Tibial nerve (tissue), 4 donors: ENCODE data around the gene MCCC1. TPM values are rescaled to one million over a fixed set of nuclear protein-coding genes. Genes with fewer than 3 reads are reported as not detected.
"Not testable (repeated sequence)": the region's sequence is repeated elsewhere in the genome, so short reads cannot be mapped to it uniquely, and the experiment has no call there.

Source experiments
- DNase-seq, 2 donors: peaks; one replicate each; pipeline ENCODE4 v3.0.0-alpha.2; 2019; ENCODE audit warnings: low spot score in 2 of 2
- H3K27ac ChIP-seq, 4 donors: fragments of 200-600 bp; sonication (generic) in 3 of 4; one replicate each; pipeline ENCODE4 v1.5.1; 2017 to 2019; ENCODE audit warnings: mild to moderate bottlenecking in 1 of 4
- H3K27me3 ChIP-seq, 2 donors: fragments of 200-600 bp; sonication (generic) in 1 of 2; one replicate each; pipeline versions ENCODE4 v1.5.1 to v1.6.0; 2017 to 2019
- H3K36me3 ChIP-seq, 3 donors: fragments of 200-600 bp; sonication (generic); one replicate each; pipeline ENCODE4 v1.5.1; 2018 to 2019
- H3K4me1 ChIP-seq, 4 donors: fragments of 200-600 bp; sonication (generic) in 3 of 4; one replicate each; pipeline ENCODE4 v1.5.1; 2017 to 2019
- H3K4me3 ChIP-seq, 4 donors: fragments of 200-600 bp; sonication (generic) in 3 of 4; one replicate each; pipeline ENCODE4 v1.5.1; 2017 to 2019; ENCODE audit warnings: mild to moderate bottlenecking in 1 of 4, moderate library complexity in 1 of 4
- H3K9me3 ChIP-seq, 4 donors: fragments of 200-600 bp; sonication (generic) in 3 of 4; one replicate each; pipeline ENCODE4 v1.5.1; 2017 to 2019
- CTCF ChIP-seq, 5 experiments: fragments of 200-600 bp in 3 of 5; fragments of 450-650 bp in 2 of 5; sonication (generic) in 3 of 5; IDR thresholded peaks; one replicate each; pipeline ENCODE4 v1.5.1; 2016 to 2019; ENCODE audit warnings: antibody characterized with exemption in 5 of 5, mild to moderate bottlenecking in 3 of 5, moderate library complexity in 2 of 5
- EP300 ChIP-seq, 2 donors: sonication (generic); formaldehyde crosslinking; IDR thresholded peaks; one replicate each; pipeline ENCODE4 v1.6.1; 2017; ENCODE audit warnings: antibody characterized with exemption in 2 of 2, mild to moderate bottlenecking in 1 of 2
- POLR2A ChIP-seq, 2 donors: fragments of 450-650 bp; IDR thresholded peaks; one replicate each; pipeline ENCODE4 v1.6.1; 2017; ENCODE audit warnings: antibody characterized with exemption in 2 of 2, mild to moderate bottlenecking in 2 of 2, moderate library complexity in 2 of 2
- WGBS, 2 donors: methylation state at CpG; one replicate each; pipeline ENCODE4 v1.1.5; 2018; 5-methylcytosine and 5-hydroxymethylcytosine counted together
- total RNA-seq, 4 donors: library from RNA; depleted of rRNA; stranded (reverse); fragments of >200 nt; gene quantifications; one replicate each; pipeline ENCODE4 v1.1.0, GENCODE V29; 2016

Gene MCCC1
- total RNA-seq, 4 donors from 2014 or later, result 39.9 to 61.2 (median 48.1) TPM

DNA sequence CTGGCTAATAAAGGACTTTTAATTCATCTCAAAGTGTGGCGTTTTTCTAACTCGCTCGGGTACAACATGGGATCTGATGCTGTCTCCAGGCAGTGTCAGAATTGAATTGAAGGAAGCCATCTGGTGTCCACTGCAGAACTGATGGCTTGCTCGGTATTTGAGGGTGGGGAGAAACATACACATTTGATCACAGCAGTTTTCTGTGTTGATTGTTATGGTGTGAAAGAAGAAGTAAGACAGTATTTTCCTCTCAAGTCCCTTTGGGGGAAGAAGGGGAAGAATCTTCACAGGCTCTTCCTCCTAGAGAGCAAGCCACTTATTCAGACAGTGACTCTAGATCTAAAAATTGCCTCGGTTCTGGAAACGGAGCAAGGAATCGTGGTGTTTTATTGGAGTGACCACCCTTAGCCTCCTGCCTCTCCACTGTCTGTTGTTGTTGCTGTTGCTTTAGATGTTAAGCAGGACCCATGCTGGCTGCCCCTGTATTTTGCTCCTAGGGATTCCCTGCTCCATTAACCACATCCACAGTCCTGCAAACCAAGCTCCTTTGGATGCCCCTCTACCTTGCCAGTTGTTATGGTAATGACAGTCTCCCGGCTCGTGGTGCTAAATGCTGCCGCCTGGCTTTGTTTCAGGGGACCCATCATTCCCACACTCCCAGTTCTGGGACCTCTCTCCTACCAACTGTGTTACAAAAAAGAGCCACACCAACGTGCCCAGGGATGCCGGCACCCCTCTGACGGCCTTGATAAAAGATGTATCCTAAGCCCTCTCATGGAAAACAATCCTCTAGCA is 15.3 kb upstream of the MCCC1 start:
- peaks cover 0 to 6% (median 0%) of the 10 kb centered on the region in 4 donors for H3K9me3 ChIP-seq
- H3K4me3 ChIP-seq, result no peak overlapping the region
- 27 to 29% methylated on average over 13 of the region's 13 CpGs for WGBS, 2 donors
- H3K36me3 ChIP-seq, result no peaks in the 10 kb centered on the region
- peaks cover 0 to 24% of the 10 kb centered on the region in 2 donors for H3K27me3 ChIP-seq
- H3K27ac ChIP-seq, result no peak overlapping the region
- DNase-seq, result no peak
- TF ChIP-seq CTCF (IDR thresholded peaks at IDR 0.05) (no peak), POLR2A (IDR thresholded peaks at IDR 0.05) (no peak), EP300 (IDR thresholded peaks at IDR 0.05) (no peak)
- peaks cover 0 to 13% (median 0%) of the 10 kb centered on the region in 4 donors for H3K4me1 ChIP-seq

- H3K9me3 ChIP-seq, H3K27ac ChIP-seq, H3K4me3 ChIP-seq, H3K4me1 ChIP-seq, H3K36me3 ChIP-seq, H3K27me3 ChIP-seq, DNase-seq: not testable (repeated sequence)
- 79 to 91% methylated on average over 1 of the region's 1 CpG for WGBS, 2 donors
Measured at GRCh38 chr3:183109847-183110246, 10.6 kb upstream of the MCCC1 start.

DNA sequence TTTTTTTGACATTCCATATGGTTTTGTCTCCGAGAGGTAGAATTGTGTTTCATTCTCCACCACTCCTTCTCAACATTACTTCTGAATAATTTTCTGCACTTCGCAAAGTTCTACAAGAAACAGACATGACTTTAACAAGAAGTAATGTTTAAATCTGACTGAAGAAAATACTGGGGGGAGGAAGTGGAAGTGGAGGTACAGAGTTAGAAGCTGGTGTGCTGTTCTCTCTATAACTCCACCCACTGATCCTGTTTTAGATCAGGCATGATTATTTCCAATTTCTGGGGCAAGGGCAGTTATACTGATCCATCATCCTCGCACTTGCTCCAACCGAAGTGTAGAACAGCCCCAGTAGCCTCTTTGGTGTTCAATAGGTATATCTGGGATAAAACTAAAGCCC is 9.2 kb upstream of the MCCC1 start:
- Histone ChIP-seq H3K27me3 (no peaks in the 10 kb centered on the region), H3K9me3 (peaks cover 0 to 8% (median 0%) of the 10 kb centered on the region in 4 donors), H3K36me3 (no peaks in the 10 kb centered on the region), H3K27ac (no peak overlapping the region), H3K4me3 (no peak overlapping the region), H3K4me1 (peaks cover 0 to 4% (median 0%) of the 10 kb centered on the region in 4 donors)
- DNase-seq, result no peak
- 82 to 83% methylated on average over 4 of the region's 4 CpGs for WGBS, 2 donors
- TF ChIP-seq EP300 (IDR thresholded peaks at IDR 0.05) (no peak), CTCF (IDR thresholded peaks at IDR 0.05) (no peak), POLR2A (IDR thresholded peaks at IDR 0.05) (no peak)

DNA sequence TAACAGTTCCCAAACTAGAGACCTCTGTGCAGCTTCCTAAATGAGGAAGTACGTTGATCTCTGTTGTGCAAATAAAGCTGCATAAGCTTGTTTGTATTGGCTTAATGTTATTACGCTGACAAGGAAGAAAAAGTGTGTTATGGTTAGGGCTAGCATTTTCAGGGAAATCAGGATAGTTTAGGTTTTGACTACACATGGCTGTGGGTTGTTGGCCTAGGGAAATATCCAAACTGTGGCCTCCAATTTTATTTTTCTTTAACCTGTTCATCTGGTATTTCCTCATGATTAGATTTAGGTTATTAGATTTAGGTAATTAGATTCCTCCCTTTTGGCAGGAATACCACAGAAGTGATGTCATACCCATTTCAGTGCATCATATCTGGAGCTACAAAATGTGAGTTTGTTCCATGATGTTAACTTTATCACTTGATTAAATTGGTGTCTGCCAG is 8.7 kb upstream of the MCCC1 start:
- Histone ChIP-seq H3K4me1 (peaks cover 0 to 4% (median 0%) of the 10 kb centered on the region in 4 donors), H3K4me3 (no peak overlapping the region), H3K9me3 (peaks cover 0 to 8% (median 0%) of the 10 kb centered on the region in 4 donors), H3K27ac (no peak overlapping the region), H3K36me3 (no peaks in the 10 kb centered on the region), H3K27me3 (no peaks in the 10 kb centered on the region)
- no peak for TF ChIP-seq CTCF (IDR thresholded peaks at IDR 0.05)
- TF ChIP-seq EP300 (IDR thresholded peaks at IDR 0.05), result no peak
- TF ChIP-seq POLR2A (IDR thresholded peaks at IDR 0.05), result no peak
- 27 to 40% methylated on average over 2 of the region's 2 CpGs for WGBS, 2 donors
- no peak for DNase-seq

DNA sequence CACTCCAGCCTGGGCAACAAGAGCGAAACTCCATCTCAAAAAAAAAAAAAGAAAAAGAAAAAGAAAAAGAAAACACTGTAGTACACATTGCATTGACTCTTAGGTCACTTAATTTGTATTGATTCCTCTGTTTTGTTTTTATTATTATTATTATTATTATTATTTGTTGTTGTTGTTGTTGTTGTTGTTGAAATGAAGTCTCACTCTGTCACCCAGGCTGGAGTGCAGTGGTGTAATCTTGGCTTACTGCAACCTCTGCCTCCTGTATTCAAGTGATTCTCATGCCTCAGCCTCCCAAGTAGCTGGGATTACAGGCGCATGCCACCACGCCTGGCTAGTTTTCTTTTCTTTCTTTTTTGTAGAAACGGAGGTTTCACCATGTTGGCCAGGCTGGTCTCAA is 8.1 kb upstream of the MCCC1 start:
- H3K4me3 ChIP-seq, DNase-seq: not testable (repeated sequence)
- WGBS, 2 donors, result 87 to 93% methylated on average over 4 of the region's 4 CpGs

GRCh38 chr3:183106635-183107034 is 7.3 kb upstream of the MCCC1 start:
- H3K36me3 ChIP-seq, result no peaks in the 10 kb centered on the region
- H3K27ac ChIP-seq, result no peak overlapping the region
- H3K4me1 ChIP-seq, result peaks cover 0 to 4% (median 0%) of the 10 kb centered on the region in 4 donors
- no peak overlapping the region for H3K4me3 ChIP-seq
- TF ChIP-seq EP300 (IDR thresholded peaks at IDR 0.05) (no peak), POLR2A (IDR thresholded peaks at IDR 0.05) (no peak), CTCF (IDR thresholded peaks at IDR 0.05) (no peak)
- peaks cover 0 to 8% (median 0%) of the 10 kb centered on the region in 4 donors for H3K9me3 ChIP-seq
- H3K27me3 ChIP-seq, result no peaks in the 10 kb centered on the region
- no peak for DNase-seq
- WGBS, 2 donors, result 54 to 55% methylated on average over 6 of the region's 6 CpGs

More for the DNA sequence above, 8.1 kb upstream of the MCCC1 start:
- H3K27ac ChIP-seq, H3K9me3 ChIP-seq, H3K4me1 ChIP-seq, H3K27me3 ChIP-seq, H3K36me3 ChIP-seq: not testable (repeated sequence)

DNA sequence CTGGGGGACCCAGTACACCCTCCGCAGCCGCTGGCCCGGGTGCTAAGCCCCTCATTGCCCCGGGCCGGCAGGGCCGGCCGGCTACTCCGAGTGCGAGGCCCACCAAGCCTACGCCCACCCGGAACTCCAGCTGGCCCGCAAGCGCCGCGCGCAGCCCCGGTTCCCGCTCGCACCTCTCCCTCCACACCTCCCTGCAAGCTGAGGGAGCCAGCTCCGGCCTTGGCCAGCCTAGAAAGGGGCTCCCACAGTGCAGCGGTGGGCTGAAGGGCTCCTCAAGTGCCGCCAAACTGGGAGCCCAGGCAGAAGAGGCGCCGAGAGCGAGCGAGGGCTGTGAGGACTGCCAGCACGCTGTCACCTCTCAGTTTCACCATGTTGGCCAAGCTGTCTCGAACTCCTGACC is 4.7 kb upstream of the MCCC1 start:
- not testable (repeated sequence) for H3K27me3 ChIP-seq, H3K4me3 ChIP-seq, H3K27ac ChIP-seq, H3K36me3 ChIP-seq, H3K9me3 ChIP-seq, DNase-seq
- WGBS, 2 donors, result 94 to 96% methylated on average over 8 to 27 of the region's 28 CpGs
- H3K4me1 ChIP-seq, result peaks cover 0 to 13% (median 0%) of the 10 kb centered on the region in 4 donors

GRCh38 chr3:183101040-183101439 is 1.7 kb upstream of the MCCC1 start:
- WGBS, 2 donors, result 96 to 100% methylated on average over 4 to 16 of the region's 24 CpGs
- H3K9me3 ChIP-seq, H3K36me3 ChIP-seq, H3K27ac ChIP-seq, DNase-seq, H3K27me3 ChIP-seq, H3K4me3 ChIP-seq: not testable (repeated sequence)
- H3K4me1 ChIP-seq, result peaks cover 0 to 23% (median 7%) of the 10 kb centered on the region in 4 donors
